OCI-LY7 (cell line): ENCODE data around the gene ALOX5AP. TPM values are rescaled to one million over a fixed set of nuclear protein-coding genes. Genes with fewer than 3 reads are reported as not detected.

Source experiments
- BruUV-seq: library from RNA; stranded (reverse); fragments of 400-500 nt; replicated peaks from 2 replicates; lab custom pipeline; 2021; lab: Mats Ljungman, UMichigan
- CTCF ChIA-PET: fragments of 300-600 bp; sonication (Branson Sonifier 250); formaldehyde crosslinking; loops from one replicate; lab custom pipeline; 2022; ENCODE audit warnings: antibody characterized with exemption; ENCODE audit not compliant: unreplicated experiment; lab: Charles Lee
- POLR2A ChIA-PET: fragments of 300-600 bp; sonication (Branson Sonifier 250); formaldehyde crosslinking; loops from one replicate; lab custom pipeline; 2022; ENCODE audit warnings: antibody characterized with exemption; lab: Charles Lee
- DNase-seq: peaks from one replicate; pipeline ENCODE4 v3.0.0-alpha.2; 2015; ENCODE audit warnings: low spot score
- H2AFZ ChIP-seq: fragments of 200-600 bp; sonication (generic), shearing (Covaris generic); 2 replicates; pipeline ENCODE4 v1.6.1; 2014; ENCODE audit warnings: mild to moderate bottlenecking, antibody characterized with exemption, low read length, moderate library complexity
- H3K27ac ChIP-seq: fragments of 200-600 bp; sonication (generic); 2 replicates; pipeline ENCODE4 v1.5.1; 2014; ENCODE audit warnings: mixed run types, low read depth, mild to moderate bottlenecking, moderate library complexity, low read length, inconsistent platforms; ENCODE audit not compliant: poor library complexity, severe bottlenecking
- H3K36me3 ChIP-seq: fragments of 200-600 bp; sonication (generic); 2 replicates; pipeline ENCODE4 v1.6.1; 2014; ENCODE audit warnings: mild to moderate bottlenecking, antibody characterized with exemption, low read length, moderate library complexity, mixed read lengths; ENCODE audit not compliant: insufficient read depth
- H3K4me1 ChIP-seq: fragments of 200-600 bp; sonication (generic); 2 replicates; pipeline ENCODE4 v1.5.1; 2014; ENCODE audit warnings: mild to moderate bottlenecking, low read length; ENCODE audit not compliant: insufficient read depth, poor library complexity, severe bottlenecking
- H3K4me2 ChIP-seq: fragments of 200-600 bp; sonication (generic); 2 replicates; pipeline ENCODE4 v1.6.1; 2014; ENCODE audit warnings: mild to moderate bottlenecking, low read length
- H3K4me3 ChIP-seq: fragments of 200-600 bp; sonication (generic); 2 replicates; pipeline ENCODE4 v1.5.1; 2014; ENCODE audit warnings: mild to moderate bottlenecking, low read depth, low read length; ENCODE audit not compliant: poor library complexity, severe bottlenecking
- H3K79me2 ChIP-seq: fragments of 200-600 bp; sonication (generic); 2 replicates; pipeline ENCODE4 v1.6.1; 2016; ENCODE audit warnings: low read depth, mild to moderate bottlenecking, low read length, moderate library complexity, mixed read lengths; ENCODE audit not compliant: insufficient read depth
- H3K9me2 ChIP-seq: fragments of 200-600 bp; sonication (generic); 2 replicates; pipeline ENCODE4 v1.6.1; 2016; ENCODE audit warnings: mild to moderate bottlenecking, low read length, mixed read lengths; ENCODE audit not compliant: insufficient read depth
- H3K9me3 ChIP-seq: fragments of 200-600 bp; sonication (generic); 2 replicates; pipeline ENCODE4 v1.6.1; 2014; ENCODE audit warnings: mild to moderate bottlenecking, mixed run types, low read length, mixed read lengths
- H4K20me1 ChIP-seq: fragments of 200-600 bp; sonication (generic); 2 replicates; pipeline ENCODE4 v1.6.1; 2014; ENCODE audit warnings: mild to moderate bottlenecking, antibody characterized with exemption, low read length, moderate library complexity, mixed read lengths; ENCODE audit not compliant: insufficient read depth
- CTCF ChIP-seq: fragments of 200-600 bp; sonication (generic); conservative IDR thresholded peaks from 2 replicates; pipeline ENCODE4 v1.5.1; 2014; ENCODE audit warnings: mild to moderate bottlenecking, antibody characterized with exemption, low read length, moderate library complexity, mixed read lengths
- EZH2phosphoT487 ChIP-seq: fragments of 200-600 bp; sonication (generic); IDR thresholded peaks from 2 replicates; pipeline ENCODE4 v1.6.1; 2018; ENCODE audit warnings: low read depth, borderline replicate concordance, mild to moderate bottlenecking, mixed run types, antibody characterized with exemption, low read length, moderate library complexity, mixed read lengths
- intact Hi-C: fragments of 100-400 bp; cut with micrococcal nuclease; formaldehyde crosslinking; loops from one replicate; pipeline ENCODE4 v1.10.0; 2022; ENCODE audit not compliant: unreplicated experiment
- total RNA-seq, 2 experiments: library from RNA; depleted of rRNA in 1 of 2; stranded (reverse); fragments of >200 nt in 1 of 2; shearing (Covaris generic) in 1 of 2; gene quantifications; 2 replicates each; pipeline ENCODE4 v1.2.3, GENCODE V29; 2014 to 2022

The ALOX5AP gene
- total RNA-seq, 2 experiments from 2014 or later, result 89.9 to 90.9 TPM

GRCh38 chr13:30763786-30764413 lies 28.6 kb downstream of the ALOX5AP start:
- H3K36me3 ChIP-seq, result peaks cover 44% of the 10 kb centered on the region
- H3K9me2 ChIP-seq, result no peaks in the 10 kb centered on the region
- ChIA-PET CTCF (no interaction called here), POLR2A (interaction anchor here (0.6 to 1.4 kb wide), 3 partner anchors 9 to 59 kb away, joined by 3 to 4 read pairs (median 3); no protein-coding TSS in a partner anchor)
- H3K4me2 ChIP-seq, result no peak overlapping the region
- no peaks in the 10 kb centered on the region for H3K9me3 ChIP-seq
- BruUV-seq, result TSS peak; percentile 61
- peaks cover 22% of the 10 kb centered on the region for H3K4me1 ChIP-seq
- intact Hi-C loops, result no loop called here
- H3K4me3 ChIP-seq, result no peak overlapping the region
- TF ChIP-seq EZH2phosphoT487 (no peak), CTCF (no peak)
- no peaks in the 10 kb centered on the region for H4K20me1 ChIP-seq
- DNase-seq, result no peak
- no peaks in the 10 kb centered on the region for H3K79me2 ChIP-seq
- no peak overlapping the region for H3K27ac ChIP-seq
- H2AFZ ChIP-seq, result no peak overlapping the region

DNA sequence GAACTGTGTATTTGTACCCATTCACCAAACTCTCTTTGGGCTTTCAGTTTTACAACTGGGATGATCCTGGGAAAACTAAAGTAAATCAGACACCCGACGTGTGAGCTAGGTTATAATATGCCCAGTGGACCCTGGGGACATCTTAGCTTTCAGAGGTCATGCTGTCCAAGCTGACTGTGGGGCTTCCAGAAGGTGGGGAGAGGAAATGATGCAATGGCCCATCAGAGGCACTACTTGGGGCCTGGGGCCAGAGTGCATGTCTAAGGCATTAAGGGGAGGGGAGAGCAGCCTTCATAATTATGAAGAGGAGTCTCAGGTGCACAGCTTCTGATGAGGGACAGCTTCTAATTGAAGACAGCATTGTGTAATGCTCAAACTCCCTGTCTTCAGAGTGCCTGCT lies 30.9 kb downstream of the ALOX5AP start:
- BruUV-seq, result no TSS peak
- POLR2A ChIA-PET, result interaction anchor here (0.6 to 2.3 kb wide), 7 partner anchors 11 to 634 kb away, joined by 3 to 7 read pairs (median 4); no protein-coding TSS in a partner anchor

More for the DNA sequence above, 30.9 kb downstream of the ALOX5AP start:
- no peak overlapping the region for H2AFZ ChIP-seq
- no peak overlapping the region for H3K4me3 ChIP-seq
- H3K4me1 ChIP-seq, result peaks cover 22% of the 10 kb centered on the region
- H3K79me2 ChIP-seq, result no peaks in the 10 kb centered on the region
- TF ChIP-seq EZH2phosphoT487 (no peak), CTCF (no peak)
- peak; percentile 20 for DNase-seq
- H3K9me3 ChIP-seq, result no peaks in the 10 kb centered on the region
- H3K27ac ChIP-seq, result no peak overlapping the region
- CTCF ChIA-PET, result no interaction called here
- 0 out of 2 replicates have a peak overlapping the region, but pooled peaks have one; percentile 13 for H3K4me2 ChIP-seq
- H4K20me1 ChIP-seq, result no peaks in the 10 kb centered on the region
- no peaks in the 10 kb centered on the region for H3K9me2 ChIP-seq
- intact Hi-C loops, result no loop called here
- peaks cover 33% of the 10 kb centered on the region for H3K36me3 ChIP-seq
